GM19467 (cell line): ENCODE data around the gene TAF1B.

Experiments
- ATAC-seq: cut with Tn5 transposase; IDR thresholded peaks from one replicate; pipeline ENCODE4 v1.9.1; 2021; ENCODE audit warnings: mild to moderate bottlenecking, moderate library complexity; ENCODE audit not compliant: unreplicated experiment

The TAF1B gene

DNA sequence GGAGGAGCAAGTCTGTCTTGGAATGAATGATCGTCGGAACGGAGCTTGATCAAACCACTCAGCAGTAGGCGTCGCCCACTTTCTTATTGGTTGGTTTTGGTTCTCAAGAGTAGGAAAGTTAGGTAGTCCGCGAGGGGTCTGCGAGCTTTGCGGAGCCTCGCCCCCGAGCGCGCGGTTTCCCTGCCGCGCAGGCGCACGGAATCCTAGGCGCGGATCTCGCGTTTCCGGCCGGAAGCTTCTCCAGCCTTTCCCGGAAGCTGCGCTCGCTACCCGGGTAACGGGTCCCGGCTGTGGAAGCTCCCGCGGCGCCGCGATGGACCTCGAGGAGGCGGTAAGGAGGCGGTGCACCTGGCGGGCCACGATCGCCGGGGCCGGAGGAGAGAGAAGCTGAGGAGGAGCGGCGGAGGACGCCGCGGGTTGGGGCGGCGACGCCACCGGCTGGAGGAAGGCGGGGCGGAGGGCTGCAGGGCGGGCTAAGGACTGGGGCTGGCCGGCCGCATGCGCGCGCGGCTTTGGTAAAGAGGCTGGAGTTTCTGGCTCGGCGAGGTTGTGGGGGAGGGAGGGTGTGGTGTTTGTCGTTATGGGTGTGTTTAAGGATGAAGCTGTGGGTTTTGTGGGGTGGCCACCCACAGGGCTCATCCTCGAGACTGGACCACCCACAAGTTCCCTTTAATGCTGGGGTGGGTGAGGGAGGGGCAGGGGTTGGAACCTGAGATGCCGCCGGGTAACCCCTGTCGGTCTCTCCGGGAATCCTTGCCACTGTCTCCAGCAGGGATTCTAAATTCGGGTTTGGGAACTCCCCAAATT is at the start of gene TAF1B:
TAF1B (plus strand) TSS at position 246 of the 807 bp plus-strand sequence; CDS start at position 314, 68 bp downstream.
- peak; percentile 81 for ATAC-seq

DNA sequence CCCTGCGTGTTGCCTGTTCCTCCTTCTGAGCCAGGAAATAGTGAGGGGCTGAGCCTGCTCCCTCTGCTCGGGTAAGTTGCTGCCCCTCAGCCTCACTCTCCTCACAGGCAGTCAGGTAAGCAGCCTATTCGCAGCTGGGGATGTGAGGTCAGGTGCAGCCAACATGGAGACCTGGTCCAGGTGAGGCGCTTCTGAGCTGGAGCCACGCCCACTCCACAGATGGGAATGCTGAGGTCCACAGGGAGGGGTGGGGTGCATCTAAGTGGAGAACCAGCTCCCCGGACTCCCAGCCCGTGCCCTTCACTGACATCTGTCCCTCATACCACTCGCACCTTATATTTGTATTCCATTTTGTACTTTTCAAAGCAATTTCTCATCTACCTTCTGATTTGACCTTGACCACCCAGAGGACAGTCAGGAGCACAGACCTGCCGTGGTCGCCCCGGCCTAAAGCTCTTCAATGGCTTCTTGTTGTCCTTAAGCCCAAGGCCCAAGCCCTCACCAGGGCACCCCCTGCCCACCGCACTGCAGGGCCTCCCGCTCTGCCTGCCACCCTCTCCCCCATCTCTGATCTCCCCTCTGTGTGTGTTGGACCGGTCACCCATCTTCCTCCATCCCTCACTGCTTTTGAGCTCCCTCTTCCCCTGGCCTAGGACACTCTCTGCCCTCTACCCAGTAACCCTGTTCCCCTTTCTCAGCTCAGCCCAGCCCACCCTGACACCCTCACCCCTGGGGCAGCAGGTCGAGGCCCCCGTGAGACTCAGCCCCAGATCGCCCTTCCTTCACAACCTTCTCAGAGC is 49.2 kb upstream of the TAF1B start:
- no peak for ATAC-seq

DNA sequence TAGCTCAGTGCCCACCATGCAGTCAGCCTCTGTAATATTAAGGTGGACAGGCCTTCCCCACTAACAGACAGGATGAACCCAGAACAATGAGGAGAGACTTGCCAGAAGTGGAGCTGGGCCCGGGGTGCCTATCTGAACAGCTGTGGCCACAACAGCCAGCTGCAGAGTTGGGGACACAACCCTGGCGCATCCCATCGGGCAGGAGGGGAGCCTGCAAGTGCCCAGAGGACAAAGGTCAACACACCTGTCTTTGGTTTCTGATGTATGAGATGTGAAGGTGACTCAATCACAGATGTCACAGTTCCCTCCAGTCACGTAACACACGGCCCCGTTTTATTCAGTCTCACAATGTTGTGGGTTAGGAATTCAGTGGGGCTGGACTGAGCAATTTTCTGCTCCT is 48.2 kb upstream of the TAF1B start:
- ATAC-seq, result no peak

DNA sequence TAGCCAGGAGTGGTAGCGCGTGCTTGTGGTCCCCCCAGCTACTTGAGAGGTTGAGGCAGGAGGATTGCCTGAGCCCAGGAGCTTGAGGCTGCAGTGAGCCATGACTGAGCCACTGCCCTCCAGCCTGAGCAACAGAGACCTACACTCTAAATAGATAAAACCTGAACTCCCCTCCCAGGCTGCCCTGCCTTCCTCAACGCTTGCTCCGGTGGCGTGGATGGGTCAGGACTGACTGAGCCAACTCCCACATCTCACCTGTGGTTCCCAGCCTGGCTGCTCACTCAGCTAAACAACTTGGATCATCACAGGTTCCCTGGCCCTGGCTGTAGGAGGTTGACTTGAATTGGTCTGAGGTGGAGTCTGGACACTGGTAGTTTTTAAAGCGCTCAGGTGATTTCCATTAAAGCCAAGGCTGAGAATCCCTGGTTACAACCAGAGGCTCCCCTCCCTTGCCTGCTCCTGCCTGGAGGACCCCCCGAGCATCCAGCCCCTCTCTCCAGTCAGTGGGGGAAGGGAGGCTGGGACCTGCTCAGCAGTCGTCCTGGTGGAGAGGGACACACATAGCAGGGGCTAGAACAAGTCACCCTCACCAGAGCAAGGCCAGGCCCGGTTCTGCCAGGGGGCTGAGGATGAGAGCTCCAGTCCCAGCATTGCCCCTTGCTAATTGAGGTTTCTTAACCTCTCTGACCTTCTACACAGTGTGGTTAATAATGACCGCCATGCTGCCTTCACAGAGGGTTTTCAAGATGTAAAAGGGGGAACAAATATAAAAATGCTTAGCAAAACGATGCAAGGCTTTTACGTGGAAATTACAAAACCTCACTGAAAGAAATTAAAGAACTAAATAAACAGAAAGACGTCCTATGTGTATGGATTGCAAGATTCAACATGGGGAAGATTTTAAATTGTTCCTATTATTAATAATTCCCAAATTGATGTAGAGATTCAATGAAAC is 46.9 kb upstream of the TAF1B start:
- no peak for ATAC-seq

DNA sequence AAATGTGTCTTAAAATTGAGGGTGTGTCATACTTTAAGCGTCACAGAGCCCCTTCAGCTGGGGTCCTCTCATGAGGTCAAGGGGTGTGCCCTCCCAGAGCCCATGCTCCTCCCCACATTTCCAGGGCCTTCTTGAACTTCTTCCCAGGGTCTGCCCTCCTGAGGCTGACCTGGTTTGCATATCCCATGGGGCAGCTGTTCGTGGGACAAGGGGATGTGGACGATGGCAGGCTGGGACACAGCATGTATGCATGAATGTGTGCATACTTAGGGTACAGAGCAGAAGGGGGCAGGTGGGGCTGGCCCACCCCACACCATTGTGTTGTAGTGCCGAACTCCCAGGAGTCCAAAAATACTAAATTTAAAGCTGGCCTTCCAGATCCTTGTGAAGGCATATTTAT is 46.2 kb upstream of the TAF1B start:
- ATAC-seq, result no peak

DNA sequence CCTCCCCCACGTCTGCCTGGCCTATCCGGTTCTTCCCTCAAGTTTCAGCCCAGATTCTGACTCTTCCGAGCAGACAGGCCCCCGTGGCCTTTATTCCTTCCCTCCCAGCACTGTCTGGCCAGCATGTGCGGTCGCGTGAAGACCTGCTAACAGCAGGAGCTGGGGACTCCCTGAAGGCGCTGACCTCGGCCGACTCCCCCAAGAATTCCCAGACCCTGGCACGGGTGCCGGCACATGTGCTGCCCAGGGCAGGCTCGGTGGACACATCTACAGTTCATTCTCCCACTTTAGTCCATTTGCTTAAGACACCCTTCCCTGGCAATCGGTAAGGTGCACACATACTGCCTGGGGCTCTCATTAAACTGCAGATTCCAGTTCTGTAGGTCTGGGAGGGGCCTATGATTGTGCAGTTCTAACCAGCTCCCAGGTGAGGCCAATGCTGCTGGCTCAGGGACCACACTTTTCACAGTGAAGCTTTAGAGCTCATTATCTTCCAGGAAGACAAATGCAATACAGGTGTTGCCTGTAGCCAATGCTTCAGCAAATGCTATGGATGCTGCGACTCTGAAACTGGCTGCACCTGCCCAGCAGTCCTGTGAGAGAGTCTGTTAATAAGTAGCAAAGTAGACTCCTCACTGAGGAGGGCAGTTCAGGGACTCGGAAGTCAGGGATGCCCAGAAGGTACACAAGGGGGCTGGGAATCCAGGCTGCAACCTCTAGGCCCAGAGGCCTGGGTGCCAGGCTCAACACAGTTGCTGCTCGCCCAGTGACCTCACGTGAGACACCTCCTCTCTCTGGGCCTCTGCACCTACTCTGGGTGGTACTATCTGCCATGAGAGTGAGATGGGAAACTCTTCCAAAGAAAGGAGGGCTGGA is 45.4 kb upstream of the TAF1B start:
- no peak for ATAC-seq

DNA sequence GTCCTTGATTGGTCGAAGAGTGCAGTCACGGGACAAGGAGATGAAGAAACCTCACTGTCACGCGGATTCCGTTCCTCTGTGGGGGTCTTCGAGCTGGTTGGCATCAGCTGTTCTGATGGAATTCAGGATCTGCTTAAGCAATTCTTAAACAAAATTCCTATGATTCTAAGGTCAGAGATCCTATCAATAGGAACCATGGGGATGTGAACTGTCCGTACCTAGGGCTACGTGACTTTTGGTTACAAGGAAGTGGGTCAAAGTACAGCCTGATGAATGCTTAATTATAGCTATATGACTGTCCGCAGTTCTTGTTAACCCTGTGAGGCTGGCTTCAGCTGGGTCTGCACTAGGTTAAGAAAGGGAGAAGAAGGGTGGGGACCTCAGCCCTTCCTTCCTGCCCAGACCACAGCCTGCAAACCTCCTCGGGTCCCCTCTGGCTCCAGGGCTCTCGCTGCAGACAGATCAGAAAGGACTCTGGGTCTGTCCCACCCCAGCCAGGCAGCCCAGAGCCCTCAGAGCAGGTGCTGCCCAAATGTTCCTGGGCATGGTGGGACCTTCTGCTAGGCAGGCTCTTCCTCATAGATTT is 44.2 kb upstream of the TAF1B start:
- ATAC-seq, result no peak

DNA sequence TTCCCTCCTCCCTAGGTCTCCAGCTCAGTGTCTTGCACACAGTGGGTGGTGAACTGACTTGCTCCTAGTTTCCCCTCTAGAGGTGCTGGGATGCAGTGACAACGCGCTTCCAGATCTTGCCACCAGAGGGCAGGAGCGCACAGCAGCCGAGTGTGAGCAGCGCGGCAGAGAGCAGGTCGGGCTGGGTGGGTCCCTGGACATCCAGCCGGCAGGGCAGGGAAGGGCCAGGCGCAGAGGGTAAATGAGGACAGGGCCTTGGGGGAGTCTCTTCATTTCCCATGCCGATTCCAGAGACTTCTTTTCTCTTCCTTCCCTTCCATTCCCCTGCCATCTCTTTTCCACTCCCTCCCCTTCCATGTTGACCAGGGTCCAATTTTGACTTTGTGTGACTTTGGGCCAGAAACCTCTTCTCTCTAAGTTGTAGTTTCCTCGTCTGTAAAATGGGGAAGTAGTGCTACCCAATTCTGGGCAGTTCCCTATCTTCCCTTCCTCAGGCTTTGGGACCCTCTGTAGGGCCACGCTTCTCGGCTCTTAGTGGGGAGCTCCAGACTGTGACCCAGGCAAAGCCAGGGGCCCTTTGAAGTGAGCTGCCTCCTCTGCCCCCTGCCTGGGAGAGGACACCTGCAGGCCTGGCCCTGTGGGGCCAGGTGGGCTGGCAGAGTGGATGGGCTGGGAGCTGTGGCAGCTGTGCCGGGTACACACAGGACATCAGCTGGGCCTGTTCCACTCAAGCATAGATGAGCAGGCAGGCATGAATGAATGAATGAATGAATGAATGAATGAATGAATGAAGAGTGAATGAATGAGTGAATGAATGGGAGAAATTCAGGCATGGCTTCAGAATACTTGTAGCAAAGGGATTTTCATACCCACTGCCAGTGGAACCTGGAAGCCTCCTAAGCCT is 43.3 kb upstream of the TAF1B start:
- peak; percentile 85 for ATAC-seq

DNA sequence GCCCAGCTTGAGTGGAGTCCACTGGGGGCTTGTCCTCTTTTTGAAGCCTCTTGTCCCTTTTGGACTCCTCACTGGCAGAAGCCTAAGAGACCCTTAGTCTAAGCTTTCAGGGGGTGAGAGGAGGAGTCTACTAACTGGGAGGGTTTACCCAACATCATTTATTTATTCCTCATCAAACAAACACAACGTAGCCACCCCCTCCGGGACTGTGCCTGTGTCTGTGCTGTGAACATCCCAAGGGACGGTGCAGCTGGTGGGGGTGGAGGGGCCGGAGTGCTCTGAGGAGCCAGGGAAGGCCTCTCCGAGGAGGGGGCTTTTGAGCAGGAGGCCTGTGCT is 42.7 kb upstream of the TAF1B start:
- ATAC-seq, result no peak

DNA sequence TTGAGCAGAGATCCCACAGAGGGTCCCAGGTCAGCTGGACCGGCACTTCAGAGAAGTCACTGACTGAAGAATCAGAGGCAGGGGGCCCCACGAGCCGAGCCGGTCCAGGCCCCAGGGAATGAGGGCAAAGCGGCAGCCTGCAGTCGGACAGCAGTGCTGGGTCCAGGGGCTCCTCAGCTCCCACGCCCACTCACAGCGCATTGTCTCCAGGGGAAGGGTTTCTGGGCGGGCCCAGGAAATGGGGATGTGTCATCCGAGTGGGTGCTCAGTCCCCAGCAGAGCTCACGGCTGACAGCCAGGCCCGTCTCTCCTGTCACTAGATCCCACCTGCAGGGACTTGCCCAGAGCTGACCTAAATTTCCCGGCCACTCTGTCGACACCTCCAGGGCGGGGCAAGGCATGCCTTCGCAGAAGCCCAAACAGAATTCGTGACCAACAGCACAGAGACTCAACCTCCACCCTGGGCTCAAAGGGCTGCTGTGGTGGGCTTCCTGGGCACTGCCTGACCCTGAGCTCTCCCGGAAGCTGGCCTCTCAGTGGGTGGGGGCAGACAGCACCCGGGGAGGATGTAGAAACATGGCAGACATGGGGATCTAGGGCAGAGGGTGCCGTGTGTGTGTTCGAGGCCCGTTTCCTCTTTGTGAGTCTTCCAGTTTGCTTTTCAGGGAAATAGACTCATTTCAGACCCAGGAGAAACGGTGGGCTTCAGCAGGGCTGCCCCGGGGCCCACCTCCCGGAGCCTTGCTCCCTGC is 42.1 kb upstream of the TAF1B start:
- ATAC-seq, result no peak

DNA sequence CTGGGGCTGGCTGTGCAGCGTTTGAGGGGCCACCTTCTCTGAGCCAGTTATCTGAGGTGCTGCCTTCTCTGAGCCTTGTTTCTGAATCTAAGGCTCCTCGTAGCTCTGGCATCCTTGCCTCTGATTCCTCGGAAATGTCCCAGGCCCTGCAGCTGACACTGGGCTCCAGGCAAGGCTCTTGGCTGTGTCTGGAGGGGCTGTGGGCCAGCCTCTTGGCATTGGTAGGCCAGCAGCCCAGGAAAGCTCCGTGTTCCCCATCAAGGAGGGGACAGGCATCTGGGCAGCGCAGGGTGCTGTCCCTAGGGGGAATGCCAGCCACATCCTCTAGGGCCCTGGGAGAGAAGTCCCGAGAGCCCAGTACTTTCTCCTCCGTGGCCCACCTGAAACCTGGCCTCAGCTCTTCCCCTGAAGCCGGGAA is 40.7 kb upstream of the TAF1B start:
- ATAC-seq, result no peak

DNA sequence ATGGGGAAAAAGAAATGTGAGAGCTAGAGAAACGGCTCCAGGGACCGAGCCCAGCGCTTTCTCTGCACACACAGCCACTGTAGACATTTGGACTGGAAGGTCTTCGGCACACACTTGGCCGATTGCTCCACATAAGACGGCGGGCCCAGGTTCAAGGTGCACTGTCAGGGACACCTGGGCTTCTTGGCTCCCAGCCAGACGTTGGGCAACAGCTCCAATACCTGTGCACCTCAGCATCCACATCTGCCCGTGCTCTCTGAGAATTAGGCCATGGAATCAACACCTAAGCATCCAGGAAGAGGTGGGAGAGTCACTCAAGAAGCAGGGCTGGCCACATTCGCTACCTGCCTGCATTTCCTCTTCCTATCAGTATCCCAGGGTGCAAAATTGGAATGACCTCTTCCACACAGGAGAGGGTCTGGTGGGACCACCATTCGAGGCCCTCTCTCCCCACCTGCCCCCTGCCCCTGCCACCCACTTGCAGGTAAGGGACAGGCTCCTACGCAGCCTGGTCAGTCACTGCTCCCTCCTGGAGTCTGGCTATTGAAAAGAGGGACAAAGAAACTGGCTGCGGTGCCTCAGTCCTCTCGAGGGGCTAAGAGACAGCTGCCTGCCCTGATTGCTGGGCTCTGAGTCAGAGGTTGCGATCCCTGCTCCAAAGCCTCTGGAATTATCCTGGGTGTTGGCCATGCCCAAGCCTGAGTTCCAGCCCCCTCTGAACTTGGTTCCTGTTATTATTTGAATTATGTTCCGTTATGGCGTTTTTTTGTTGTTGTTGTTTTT is 40.1 kb upstream of the TAF1B start:
- ATAC-seq, result no peak

DNA sequence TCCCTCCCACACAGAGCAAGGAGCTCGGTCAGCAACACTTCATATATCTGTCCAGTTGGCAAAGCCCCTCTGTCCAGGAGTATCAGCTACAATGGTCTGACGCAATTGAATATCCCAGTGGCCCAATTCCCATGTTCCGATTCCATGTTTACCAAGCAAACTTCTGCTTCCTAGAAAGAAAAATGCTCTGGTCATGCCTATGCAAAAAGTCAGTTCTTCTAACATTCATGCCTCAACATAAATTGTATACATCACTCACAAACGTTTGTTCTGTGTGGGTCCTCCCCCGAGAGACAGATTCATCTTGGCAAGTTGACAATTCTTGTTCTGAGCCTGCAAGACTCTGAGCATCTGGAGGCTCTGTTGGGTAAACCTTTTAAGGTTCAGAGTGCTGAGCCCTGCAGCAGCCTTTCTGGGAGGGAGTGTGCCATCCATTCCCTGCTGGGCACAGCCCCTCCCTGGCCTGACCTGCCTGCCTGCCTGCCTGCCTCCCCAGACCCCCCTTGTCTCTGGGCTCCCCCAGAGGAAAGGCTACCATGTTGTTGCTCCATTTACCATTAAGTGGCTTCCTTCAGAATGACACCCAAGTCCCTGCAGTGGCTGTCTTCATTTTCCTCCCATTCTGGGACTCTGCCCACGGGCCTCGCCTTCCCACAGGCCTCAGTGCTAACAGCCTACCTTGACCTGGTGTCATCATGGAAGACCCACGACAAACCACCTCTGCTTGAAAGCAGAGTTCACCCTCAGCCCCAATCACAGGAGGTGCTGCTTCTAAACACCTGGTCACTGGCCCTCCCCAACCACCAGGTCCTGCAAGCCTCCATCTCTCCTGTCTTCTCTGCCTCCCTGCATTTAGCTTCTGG is 37.6 kb upstream of the TAF1B start:
- no peak for ATAC-seq

DNA sequence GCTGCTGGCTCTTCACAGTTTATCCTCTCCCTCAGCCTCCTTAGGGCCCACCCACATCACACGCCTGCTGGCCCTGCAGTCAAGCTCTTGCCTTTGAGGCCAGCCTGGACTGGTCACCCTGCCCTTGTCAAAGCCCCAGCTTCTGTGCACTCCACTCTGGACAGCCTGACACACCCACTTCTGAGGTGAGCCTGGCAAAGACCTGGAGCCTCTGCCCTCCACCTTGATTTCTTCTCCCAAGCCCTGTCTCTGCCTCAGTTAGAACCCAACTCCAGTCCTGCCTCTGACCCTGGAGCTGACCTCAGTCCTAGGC is 37.0 kb upstream of the TAF1B start:
- ATAC-seq, result no peak

DNA sequence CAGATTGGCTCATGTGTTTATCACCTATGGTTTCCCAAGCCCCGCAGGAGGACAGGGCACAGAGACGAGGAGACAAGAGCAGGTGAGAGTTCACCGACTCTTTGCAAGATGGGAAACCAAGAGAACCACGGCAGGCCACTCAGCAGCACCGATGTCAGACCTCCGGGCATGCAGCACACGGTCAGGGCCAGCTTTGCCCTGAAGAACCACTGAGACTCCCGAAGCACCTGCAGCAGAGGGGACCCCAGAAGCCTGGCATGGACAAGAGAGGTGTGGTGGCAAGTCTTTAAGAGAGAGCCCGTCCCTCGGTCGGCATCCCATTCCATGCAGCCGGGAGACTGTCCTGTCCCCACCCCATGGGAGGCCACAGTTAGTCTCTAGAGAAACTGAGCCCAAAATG is 36.6 kb upstream of the TAF1B start:
- no peak for ATAC-seq

DNA sequence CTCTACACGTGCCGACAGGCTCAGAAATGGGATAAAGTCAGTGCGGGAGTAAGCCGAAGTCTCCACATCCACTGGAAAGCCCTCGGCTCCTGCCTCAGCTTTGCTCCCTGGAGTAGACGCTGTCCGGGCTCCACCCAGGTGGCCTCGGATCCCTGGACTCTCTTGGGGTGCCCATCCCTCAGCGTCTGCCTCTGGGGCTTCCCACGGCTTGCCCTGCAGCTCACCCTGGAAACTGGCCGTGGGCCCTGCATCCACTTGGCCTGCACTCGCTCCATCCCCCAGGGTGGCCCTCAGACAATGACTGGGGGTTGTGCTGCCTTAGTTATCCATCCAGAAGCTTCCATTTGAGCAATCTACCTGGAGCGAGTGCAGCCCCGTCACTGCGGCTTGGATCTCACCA is 36.2 kb upstream of the TAF1B start:
- ATAC-seq, result no peak
